CD4-positive, alpha-beta T cell treated with Interleukin-2 at 100 ng/mL for 4 hours (primary cell): ENCODE measurements around the gene SPATA2L.
"Not testable (repeated sequence)": the region's sequence is repeated elsewhere in the genome, so short reads cannot be mapped to it uniquely, and the experiment has no call there.

Source experiments
- DNase-seq: peaks from one replicate; pipeline ENCODE4 v3.0.0-alpha.2; 2020; ENCODE audit warnings: low spot score

Gene SPATA2L

GRCh38 chr16:89689621-89690020, 11.9 kb downstream of the SPATA2L start:
- not testable (repeated sequence) for DNase-seq

DNA sequence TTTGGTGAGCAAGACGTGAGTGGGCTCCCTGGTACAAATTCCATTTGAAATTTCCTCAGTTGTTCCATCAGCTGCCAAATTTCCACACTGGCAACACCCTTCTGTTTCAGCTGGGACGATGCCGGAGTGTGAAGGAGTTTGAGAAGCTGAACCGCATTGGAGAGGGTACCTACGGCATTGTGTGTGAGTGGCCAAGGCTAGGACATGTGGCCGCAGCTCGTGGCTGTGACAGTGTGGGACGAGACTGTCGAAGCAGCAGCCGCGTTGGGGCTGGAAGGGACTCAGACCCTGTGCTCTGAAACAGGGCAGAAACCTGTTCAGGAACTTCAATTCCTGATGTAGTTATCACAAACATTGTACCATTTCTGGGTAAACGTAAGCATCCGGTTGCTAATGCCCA, 12.4 kb downstream of the SPATA2L start:
- DNase-seq: no peak

GRCh38 chr16:89688395-89688794, 13.1 kb downstream of the SPATA2L start:
- DNase-seq: no peak

GRCh38 chr16:89687092-89687940, 14.2 kb downstream of the SPATA2L start:
- DNase-seq: no peak

- peak; percentile 90 for DNase-seq
Measured at GRCh38 chr16:89686520-89687091, 14.9 kb downstream of the SPATA2L start, which contains the start of gene CDK10. CDK10 (plus strand) TSS chr16:89686689; CDS start chr16:89686711, 22 bp downstream.

- DNase-seq: no peak
Measured at GRCh38 chr16:89685916-89686315, 15.6 kb downstream of the SPATA2L start.

- no peak for DNase-seq
Measured at GRCh38 chr16:89678258-89678657, 23.2 kb downstream of the SPATA2L start.

DNA sequence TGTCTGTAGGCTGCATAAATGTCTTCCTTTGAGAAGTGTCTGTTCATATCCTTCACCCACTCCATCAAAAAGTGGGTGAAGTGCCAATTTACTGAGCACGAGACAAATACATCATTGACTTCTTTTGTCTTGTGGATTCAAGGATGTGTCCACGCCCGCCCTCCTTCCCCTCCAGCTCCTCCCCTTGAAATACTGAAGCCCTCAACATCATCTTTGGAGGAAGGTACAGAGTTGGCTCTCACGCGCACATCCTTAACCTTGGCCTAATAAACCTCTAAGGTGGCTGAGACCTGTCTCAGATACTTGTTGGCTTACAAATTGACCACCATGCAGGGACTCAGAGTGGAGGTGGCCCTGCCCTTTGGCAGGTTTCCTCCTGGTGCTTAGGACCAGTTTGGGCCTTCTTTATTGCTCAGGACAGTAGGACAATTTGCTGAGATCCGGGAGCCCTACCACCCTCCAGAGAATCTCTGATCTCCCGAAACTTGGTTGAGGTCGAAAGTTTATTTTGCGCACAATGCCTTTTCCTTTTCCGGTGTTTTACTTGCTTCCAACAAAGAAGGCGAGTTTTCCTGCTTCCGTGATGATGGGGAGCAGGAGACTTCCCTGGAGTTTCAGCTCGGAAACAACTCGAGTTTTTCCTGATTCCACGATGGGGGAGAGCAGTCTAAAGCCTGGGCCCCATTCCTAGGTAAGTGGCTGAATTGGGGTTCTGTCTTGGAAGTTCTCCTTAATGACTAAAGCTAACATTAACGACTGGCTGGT, 29.1 kb downstream of the SPATA2L start:
- no peak for DNase-seq

- DNase-seq: not testable (repeated sequence)
Measured at GRCh38 chr16:89671565-89671964, 29.9 kb downstream of the SPATA2L start.

GRCh38 chr16:89670496-89671431, 30.7 kb downstream of the SPATA2L start:
- DNase-seq: no peak

DNA sequence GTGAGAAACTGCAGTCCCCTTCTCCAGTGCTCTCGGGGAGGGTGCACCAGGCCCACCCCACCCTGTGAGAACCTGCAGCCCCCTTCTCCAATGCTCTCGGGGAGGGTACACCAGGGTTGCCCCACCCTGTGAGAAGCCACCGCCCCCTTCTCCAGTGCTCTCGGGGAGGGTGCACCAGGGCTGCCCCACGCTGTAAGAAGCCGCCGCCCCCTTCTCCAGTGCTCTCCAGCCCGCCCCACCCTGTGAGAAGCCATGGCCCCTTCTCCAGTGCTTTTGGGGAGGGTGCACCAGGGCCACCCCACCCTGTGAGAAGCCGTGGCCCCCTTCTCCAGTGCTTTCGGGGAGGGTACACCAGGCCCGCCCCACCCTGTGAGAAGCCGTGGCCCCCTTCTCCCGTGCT, 31.8 kb downstream of the SPATA2L start:
- no peak for DNase-seq

DNA sequence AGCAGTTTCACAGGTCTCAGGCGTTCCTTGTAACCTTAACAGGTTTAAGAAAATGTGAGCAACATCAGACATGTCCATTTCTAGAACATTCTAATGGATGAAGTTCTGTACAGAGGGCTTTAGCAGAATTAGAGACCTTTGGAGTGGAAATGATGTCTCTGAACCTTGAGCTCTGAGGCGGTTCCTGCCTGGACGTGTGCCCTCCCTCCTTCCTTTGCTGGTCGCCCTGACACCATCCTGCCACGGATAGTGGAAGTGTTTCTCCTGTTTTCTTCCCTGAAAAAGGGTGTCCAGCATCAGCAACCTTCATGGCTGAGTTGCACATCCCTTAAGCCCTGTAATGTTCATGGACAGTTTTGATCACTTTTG, 32.7 kb downstream of the SPATA2L start:
- DNase-seq: no peak

- no peak for DNase-seq
Measured at GRCh38 chr16:89667633-89668032, 33.9 kb downstream of the SPATA2L start.

- DNase-seq: not testable (repeated sequence)
Measured at GRCh38 chr16:89667000-89667399, 34.5 kb downstream of the SPATA2L start.

DNA sequence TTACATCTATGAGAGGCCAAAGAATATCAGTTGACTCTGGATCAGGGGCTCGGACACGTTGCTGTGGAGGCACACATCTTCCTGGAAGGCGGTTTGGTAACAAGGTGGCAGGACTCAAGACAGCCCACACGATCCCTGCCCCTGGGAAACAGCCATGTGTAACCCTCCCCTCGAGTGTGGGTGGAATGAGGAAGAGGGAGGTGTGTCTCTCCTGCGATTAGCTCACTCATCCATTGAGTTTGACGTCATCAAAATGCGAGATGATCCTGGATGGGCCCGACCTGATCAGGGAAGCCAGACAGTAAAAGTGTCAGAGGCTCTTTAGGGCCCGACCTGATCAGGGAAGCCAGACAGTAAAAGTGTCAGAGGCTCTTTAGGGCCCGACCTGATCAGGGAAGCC, 37.3 kb downstream of the SPATA2L start:
- not testable (repeated sequence) for DNase-seq

DNA sequence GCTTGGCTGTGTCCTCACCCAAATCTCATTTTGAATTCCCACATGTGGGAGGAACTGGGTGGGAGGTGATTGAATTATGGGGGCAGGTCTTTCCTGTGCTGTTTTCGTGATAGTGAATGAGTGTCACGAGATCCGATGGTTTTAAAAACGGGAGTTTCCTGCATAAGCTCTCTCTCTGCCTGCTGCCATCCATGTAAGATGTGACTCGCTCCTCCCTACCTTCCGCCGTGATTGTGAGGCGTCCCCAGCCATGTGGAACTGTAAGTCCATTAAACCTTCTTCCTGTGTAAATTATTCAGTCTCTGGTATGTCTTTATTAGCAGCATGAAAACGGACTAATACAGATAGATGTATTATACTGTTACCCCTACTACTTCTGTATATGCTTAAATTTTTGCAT, 40.3 kb downstream of the SPATA2L start:
- DNase-seq: no peak

DNA sequence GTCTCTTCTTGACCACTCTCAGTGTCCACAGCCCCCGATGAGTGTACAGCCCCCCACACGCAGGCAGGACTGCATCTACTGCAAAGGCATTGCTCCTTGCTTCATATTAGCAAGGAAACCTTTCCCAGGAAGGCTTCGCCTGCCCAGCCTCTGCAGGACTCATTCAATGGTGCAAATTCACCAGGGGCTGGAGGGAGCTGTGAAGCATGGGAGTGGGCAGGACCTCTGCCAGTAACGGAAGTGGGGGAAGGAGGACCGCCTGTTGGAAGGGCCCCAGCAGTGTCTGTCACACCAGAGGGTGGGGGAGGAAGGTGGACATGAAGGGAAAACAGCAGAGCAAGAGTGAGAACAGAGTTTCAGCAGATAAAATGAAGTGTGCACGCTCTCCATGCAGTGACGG, 41.4 kb downstream of the SPATA2L start:
- DNase-seq: no peak

GRCh38 chr16:89658221-89658879, 43.2 kb downstream of the SPATA2L start:
- DNase-seq: no peak

DNA sequence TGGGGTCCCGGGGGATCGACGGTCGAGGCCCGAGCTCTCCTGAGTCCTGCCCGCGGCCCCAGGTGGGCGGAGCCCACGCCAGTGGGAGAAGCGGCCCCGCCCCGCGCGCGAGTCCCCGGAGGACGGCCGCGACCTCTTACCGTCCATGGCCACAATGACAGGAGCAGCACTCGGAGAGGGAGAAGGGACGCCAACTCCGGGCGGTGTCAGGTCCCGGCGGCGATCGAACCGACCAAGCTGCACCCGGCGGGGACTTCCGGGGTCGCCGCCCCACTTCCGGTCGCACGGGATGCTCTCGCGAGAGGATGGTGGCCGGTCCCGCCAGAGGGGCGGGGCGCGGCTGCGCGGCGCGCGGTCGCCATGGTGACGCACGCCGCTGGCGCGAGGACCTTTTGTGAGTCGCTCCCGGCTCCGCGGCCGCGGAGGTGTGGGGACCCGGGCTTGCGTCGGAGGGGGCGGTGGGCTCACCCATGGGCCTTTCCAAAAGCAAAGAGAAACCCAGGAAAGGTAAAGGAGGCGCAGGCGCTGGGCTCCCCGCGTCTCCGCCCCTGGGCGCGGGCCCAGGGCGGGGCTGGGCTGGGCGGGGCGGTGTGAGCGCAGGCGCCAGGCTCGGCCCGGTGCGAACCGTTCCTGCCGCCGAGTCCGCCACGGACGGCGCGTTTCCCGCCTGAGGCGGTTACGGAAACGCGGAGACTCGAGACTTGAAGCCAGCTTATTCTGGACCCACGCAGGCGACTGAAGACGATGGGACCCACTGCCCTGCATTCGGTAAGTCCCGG, 43.9 kb downstream of the SPATA2L start, which contains the start of the genes CHMP1A and SPATA33:
Gene CHMP1A (minus strand): TSS at position 267 of the 779 bp plus-strand sequence. CDS start 120 bp downstream, at position 147.
Gene SPATA33 (plus strand): TSS at position 395 of the 779 bp plus-strand sequence. CDS start 76 bp downstream, at position 471.
- peak; percentile 93 for DNase-seq
